Measurements from ENCODE around the gene CACNA1H.

The CACNA1H gene

GRCh38 chr16:1152651-1153259 is at the start of gene CACNA1H:
TSS of gene CACNA1H (plus strand) at chr16:1153106. CDS start at chr16:1153738, 632 bp downstream.
- Mint-ChIP-seq H3K9me3 (no peaks in the 10 kb centered on the region), H3K4me3 (peak within 1 kb of the TSS; percentile 51), H3K27me3 (peaks cover 21% of the 10 kb centered on the region), H3K4me1 (ENCODE audit: low read depth) (peaks cover 6% of the 10 kb centered on the region), H3K36me3 (ENCODE audit: low read depth) (no peaks in the 10 kb centered on the region), H3K27ac (no peak within 1 kb of the TSS)
- peak; percentile 75 for DNase-seq

GRCh38 chr16:1103636-1103980 is 49.3 kb upstream of the CACNA1H start:
- no peaks in the 10 kb centered on the region for H3K4me1 Mint-ChIP-seq (ENCODE audit: low read depth)
- H3K27me3 Mint-ChIP-seq, result peaks cover 27% of the 10 kb centered on the region
- no peak overlapping the region for H3K27ac Mint-ChIP-seq
- H3K4me3 Mint-ChIP-seq, result no peak overlapping the region
- no peaks in the 10 kb centered on the region for H3K9me3 Mint-ChIP-seq
- DNase-seq, result no peak
- H3K36me3 Mint-ChIP-seq (ENCODE audit: low read depth), result no peaks in the 10 kb centered on the region

- H3K4me1 Mint-ChIP-seq (ENCODE audit: low read depth), result no peaks in the 10 kb centered on the region
- H3K27me3 Mint-ChIP-seq, result peaks cover 25% of the 10 kb centered on the region
- H3K9me3 Mint-ChIP-seq, result no peaks in the 10 kb centered on the region
- no peaks in the 10 kb centered on the region for H3K36me3 Mint-ChIP-seq (ENCODE audit: low read depth)
- H3K27ac Mint-ChIP-seq, result no peak overlapping the region
- DNase-seq, result peak; percentile 67
- no peak overlapping the region for H3K4me3 Mint-ChIP-seq
These were observed 46.9 kb upstream of the CACNA1H start for GRCh38 chr16:1105888-1106620.

GRCh38 chr16:1106659-1107058 is 46.2 kb upstream of the CACNA1H start:
- Mint-ChIP-seq H3K27ac (no peak overlapping the region), H3K4me1 (ENCODE audit: low read depth) (no peaks in the 10 kb centered on the region), H3K4me3 (no peak overlapping the region), H3K27me3 (peaks cover 22% of the 10 kb centered on the region), H3K36me3 (ENCODE audit: low read depth) (no peaks in the 10 kb centered on the region), H3K9me3 (no peaks in the 10 kb centered on the region)
- no peak for DNase-seq

- peaks cover 22% of the 10 kb centered on the region for H3K27me3 Mint-ChIP-seq
These were observed 45.8 kb upstream of the CACNA1H start for GRCh38 chr16:1107141-1107540.

GRCh38 chr16:1107731-1108130 is 45.2 kb upstream of the CACNA1H start:
- H3K36me3 Mint-ChIP-seq (ENCODE audit: low read depth), result no peaks in the 10 kb centered on the region
- DNase-seq, result no peak
- H3K9me3 Mint-ChIP-seq, result no peaks in the 10 kb centered on the region
- no peak overlapping the region for H3K27ac Mint-ChIP-seq
- H3K4me1 Mint-ChIP-seq (ENCODE audit: low read depth), result no peaks in the 10 kb centered on the region
- peaks cover 22% of the 10 kb centered on the region for H3K27me3 Mint-ChIP-seq
- no peak overlapping the region for H3K4me3 Mint-ChIP-seq

More at GRCh38 chr16:1107141-1107540, 45.8 kb upstream of the CACNA1H start:
- H3K27ac Mint-ChIP-seq, result no peak overlapping the region
- no peaks in the 10 kb centered on the region for H3K9me3 Mint-ChIP-seq
- H3K4me3 Mint-ChIP-seq, result no peak overlapping the region
- H3K36me3 Mint-ChIP-seq (ENCODE audit: low read depth), result no peaks in the 10 kb centered on the region
- DNase-seq, result no peak
- H3K4me1 Mint-ChIP-seq (ENCODE audit: low read depth), result no peaks in the 10 kb centered on the region

GRCh38 chr16:1108299-1109252 is 44.3 kb upstream of the CACNA1H start:
- peaks cover 22% of the 10 kb centered on the region for H3K27me3 Mint-ChIP-seq
- H3K36me3 Mint-ChIP-seq (ENCODE audit: low read depth), result no peaks in the 10 kb centered on the region
- no peak overlapping the region for H3K27ac Mint-ChIP-seq
- no peaks in the 10 kb centered on the region for H3K4me1 Mint-ChIP-seq (ENCODE audit: low read depth)
- H3K4me3 Mint-ChIP-seq, result no peak overlapping the region
- no peaks in the 10 kb centered on the region for H3K9me3 Mint-ChIP-seq
- DNase-seq, result no peak

- DNase-seq, result no peak
- Mint-ChIP-seq H3K4me3 (no peak overlapping the region), H3K36me3 (ENCODE audit: low read depth) (no peaks in the 10 kb centered on the region), H3K9me3 (no peaks in the 10 kb centered on the region), H3K27me3 (peaks cover 11% of the 10 kb centered on the region), H3K4me1 (ENCODE audit: low read depth) (no peaks in the 10 kb centered on the region), H3K27ac (no peak overlapping the region)
These were observed 43.3 kb upstream of the CACNA1H start for GRCh38 chr16:1109648-1110047.

GRCh38 chr16:1112506-1113184 is 40.3 kb upstream of the CACNA1H start:
- DNase-seq, result no peak
- H3K4me1 Mint-ChIP-seq (ENCODE audit: low read depth), result no peaks in the 10 kb centered on the region
- H3K27ac Mint-ChIP-seq, result no peak overlapping the region
- H3K27me3 Mint-ChIP-seq, result no peaks in the 10 kb centered on the region
- no peaks in the 10 kb centered on the region for H3K36me3 Mint-ChIP-seq (ENCODE audit: low read depth)
- H3K9me3 Mint-ChIP-seq, result no peaks in the 10 kb centered on the region
- H3K4me3 Mint-ChIP-seq, result no peak overlapping the region

- DNase-seq, result no peak
- H3K36me3 Mint-ChIP-seq (ENCODE audit: low read depth), result no peaks in the 10 kb centered on the region
- H3K9me3 Mint-ChIP-seq, result no peaks in the 10 kb centered on the region
- no peak overlapping the region for H3K4me3 Mint-ChIP-seq
- no peaks in the 10 kb centered on the region for H3K27me3 Mint-ChIP-seq
- H3K4me1 Mint-ChIP-seq (ENCODE audit: low read depth), result no peaks in the 10 kb centered on the region
- H3K27ac Mint-ChIP-seq, result no peak overlapping the region
These were observed 39.4 kb upstream of the CACNA1H start for GRCh38 chr16:1113489-1113888.

GRCh38 chr16:1113889-1114526 is 38.9 kb upstream of the CACNA1H start:
- H3K27me3 Mint-ChIP-seq, result no peaks in the 10 kb centered on the region
- H3K4me3 Mint-ChIP-seq, result no peak overlapping the region
- no peak for DNase-seq

GRCh38 chr16:1116693-1117077 is 36.2 kb upstream of the CACNA1H start:
- Mint-ChIP-seq H3K4me3 (no peak overlapping the region), H3K4me1 (ENCODE audit: low read depth) (no peaks in the 10 kb centered on the region), H3K36me3 (ENCODE audit: low read depth) (no peaks in the 10 kb centered on the region), H3K27me3 (no peaks in the 10 kb centered on the region), H3K9me3 (no peaks in the 10 kb centered on the region), H3K27ac (no peak overlapping the region)
- no peak for DNase-seq

More at GRCh38 chr16:1113889-1114526, 38.9 kb upstream of the CACNA1H start:
- Mint-ChIP-seq H3K27ac (no peak overlapping the region), H3K9me3 (no peaks in the 10 kb centered on the region), H3K36me3 (ENCODE audit: low read depth) (no peaks in the 10 kb centered on the region), H3K4me1 (ENCODE audit: low read depth) (no peaks in the 10 kb centered on the region)

GRCh38 chr16:1117176-1117900 is 35.6 kb upstream of the CACNA1H start:
- Mint-ChIP-seq H3K9me3 (no peaks in the 10 kb centered on the region), H3K36me3 (ENCODE audit: low read depth) (no peaks in the 10 kb centered on the region), H3K4me3 (no peak overlapping the region), H3K27ac (no peak overlapping the region), H3K27me3 (no peaks in the 10 kb centered on the region), H3K4me1 (ENCODE audit: low read depth) (no peaks in the 10 kb centered on the region)
- no peak for DNase-seq
